Adrenal gland (tissue), 5 donors: ENCODE results near the gene PGRMC2.

Experiments used
- POLR2A ChIP-seq, 2 donors: fragments of 450-650 bp; IDR thresholded peaks; one replicate each; pipeline ENCODE4 v1.6.1; 2017; ENCODE audit warnings: antibody characterized with exemption in 2 of 2, mild to moderate bottlenecking in 2 of 2, moderate library complexity in 1 of 2
- TF ChIP-seq, protein P1 (sequence below), 6 experiments: fragments of 450-650 bp in 4 of 6; fragments of 200-600 bp in 2 of 6; sonication (generic) in 1 of 6; IDR thresholded peaks; 1 replicate in 5 of 6; 2 replicates in 1 of 6; pipeline versions ENCODE4 v1.5.1 to v1.8.0; 2016 to 2021; ENCODE audit warnings: antibody characterized with exemption in 6 of 6, mild to moderate bottlenecking in 2 of 6, moderate library complexity in 1 of 6
- donor health status: DM: no; HTN: no; CAD: no.

- TF ChIP-seq, protein P1, sequence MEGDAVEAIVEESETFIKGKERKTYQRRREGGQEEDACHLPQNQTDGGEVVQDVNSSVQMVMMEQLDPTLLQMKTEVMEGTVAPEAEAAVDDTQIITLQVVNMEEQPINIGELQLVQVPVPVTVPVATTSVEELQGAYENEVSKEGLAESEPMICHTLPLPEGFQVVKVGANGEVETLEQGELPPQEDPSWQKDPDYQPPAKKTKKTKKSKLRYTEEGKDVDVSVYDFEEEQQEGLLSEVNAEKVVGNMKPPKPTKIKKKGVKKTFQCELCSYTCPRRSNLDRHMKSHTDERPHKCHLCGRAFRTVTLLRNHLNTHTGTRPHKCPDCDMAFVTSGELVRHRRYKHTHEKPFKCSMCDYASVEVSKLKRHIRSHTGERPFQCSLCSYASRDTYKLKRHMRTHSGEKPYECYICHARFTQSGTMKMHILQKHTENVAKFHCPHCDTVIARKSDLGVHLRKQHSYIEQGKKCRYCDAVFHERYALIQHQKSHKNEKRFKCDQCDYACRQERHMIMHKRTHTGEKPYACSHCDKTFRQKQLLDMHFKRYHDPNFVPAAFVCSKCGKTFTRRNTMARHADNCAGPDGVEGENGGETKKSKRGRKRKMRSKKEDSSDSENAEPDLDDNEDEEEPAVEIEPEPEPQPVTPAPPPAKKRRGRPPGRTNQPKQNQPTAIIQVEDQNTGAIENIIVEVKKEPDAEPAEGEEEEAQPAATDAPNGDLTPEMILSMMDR (IDR thresholded peaks at IDR 0.05): no peak
- no peak for TF ChIP-seq POLR2A (IDR thresholded peaks at IDR 0.05)
Observed at GRCh38 chr4:128329638-128330037, 42.0 kb upstream of the PGRMC2 start.
